ENCODE measurements around the gene POU6F1.

POU6F1 gene

DNA sequence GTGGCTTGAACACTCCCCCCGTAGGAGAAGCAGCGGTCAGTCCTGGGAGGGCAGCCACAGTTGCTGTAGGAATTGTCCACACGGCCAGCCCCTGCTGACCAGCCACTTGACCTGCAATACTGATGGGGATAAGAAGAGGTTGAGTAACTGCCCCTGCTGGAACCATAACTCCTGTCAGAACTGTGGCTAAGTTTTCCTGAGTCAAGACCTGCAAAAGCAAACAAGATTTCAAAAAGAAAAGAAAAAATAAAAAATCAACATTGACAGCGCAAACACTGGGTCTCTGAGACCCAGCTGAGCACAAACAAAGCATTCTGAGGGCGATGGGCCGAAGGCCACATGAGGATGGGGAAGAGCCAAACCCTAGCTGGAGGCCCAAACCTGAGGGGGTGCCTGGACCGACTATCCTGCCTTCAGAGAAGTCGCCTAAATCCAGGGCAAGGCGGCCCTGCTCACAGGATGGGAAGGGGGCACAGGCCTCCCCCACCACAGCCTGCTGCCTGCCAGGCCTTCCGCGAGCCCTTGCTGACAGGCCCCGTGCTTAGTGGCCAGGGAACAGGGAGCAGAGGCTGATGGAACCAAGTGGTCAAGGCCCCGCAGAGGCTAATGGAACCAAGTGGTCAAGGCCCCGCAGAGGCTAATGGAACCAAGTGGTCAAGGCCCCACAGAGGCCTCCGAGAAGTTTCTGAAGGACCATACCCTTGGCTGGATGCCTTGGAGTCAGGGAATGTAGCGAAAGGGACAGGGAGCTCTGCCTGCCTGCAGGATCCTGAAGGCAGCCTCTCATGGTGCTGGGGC, 19.1 kb downstream of the POU6F1 start:
- no peak for TF ChIP-seq CTCF (IDR thresholded peaks at IDR 0.05; ENCODE audit: low read length, missing control alignments)
- DNase-seq (ENCODE audit: low read depth) = no peak
- no peak overlapping the region for H3K4me3 ChIP-seq (replicated peaks; ENCODE audit: low read depth, low read length)

DNA sequence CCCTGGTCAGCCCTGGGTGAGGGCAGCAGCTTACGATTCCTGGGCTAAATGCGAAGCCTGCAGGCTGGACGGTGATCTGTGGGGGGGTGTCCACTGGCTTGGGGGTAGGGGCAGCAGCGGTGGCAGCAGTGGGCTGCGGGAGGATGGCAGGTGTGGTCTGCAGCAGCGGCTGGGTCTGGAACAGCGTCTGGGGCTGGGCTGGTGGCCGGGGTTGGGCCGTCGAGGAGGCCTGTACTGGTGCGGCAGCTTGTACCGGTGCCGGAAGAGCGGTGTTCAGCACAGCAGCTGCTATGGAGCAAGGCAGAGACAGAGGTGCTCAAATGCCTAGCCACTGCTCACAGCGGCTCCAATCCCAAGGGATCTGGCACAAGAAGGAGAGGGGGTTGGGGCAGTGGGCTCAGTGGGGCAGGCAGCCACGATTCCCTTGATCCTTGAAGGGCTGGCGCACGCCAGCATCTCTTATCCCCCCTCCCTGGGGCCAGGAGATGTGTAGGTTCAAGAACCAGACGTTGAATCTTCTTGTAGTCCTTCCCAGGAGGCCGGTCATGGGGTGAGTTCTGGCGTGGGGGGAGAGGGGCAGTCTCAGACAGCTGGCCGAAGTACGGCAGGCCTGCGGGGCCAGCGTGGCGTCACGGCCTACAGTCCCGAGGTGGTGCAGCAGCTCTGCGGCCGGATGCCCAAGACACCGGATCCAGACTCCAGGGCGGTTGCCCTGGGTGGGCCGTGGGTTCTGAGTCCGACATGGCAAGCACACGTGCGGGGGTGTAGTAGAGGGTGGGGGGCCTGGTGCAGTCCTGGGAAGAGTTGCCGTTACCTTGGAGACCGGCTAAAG, 19.9 kb downstream of the POU6F1 start:
- H3K4me3 ChIP-seq (replicated peaks; ENCODE audit: low read depth, low read length) = no peak overlapping the region
- no peak for DNase-seq (ENCODE audit: low read depth)
- TF ChIP-seq CTCF (IDR thresholded peaks at IDR 0.05; ENCODE audit: low read length, missing control alignments) = no peak

- H3K4me3 ChIP-seq (replicated peaks; ENCODE audit: low read depth, low read length) = no peak overlapping the region
- no peak for TF ChIP-seq CTCF (IDR thresholded peaks at IDR 0.05; ENCODE audit: low read length, missing control alignments)
- DNase-seq (ENCODE audit: low read depth) = no peak
Observed at GRCh38 chr12:51196547-51196946, 21.3 kb downstream of the POU6F1 start.

DNA sequence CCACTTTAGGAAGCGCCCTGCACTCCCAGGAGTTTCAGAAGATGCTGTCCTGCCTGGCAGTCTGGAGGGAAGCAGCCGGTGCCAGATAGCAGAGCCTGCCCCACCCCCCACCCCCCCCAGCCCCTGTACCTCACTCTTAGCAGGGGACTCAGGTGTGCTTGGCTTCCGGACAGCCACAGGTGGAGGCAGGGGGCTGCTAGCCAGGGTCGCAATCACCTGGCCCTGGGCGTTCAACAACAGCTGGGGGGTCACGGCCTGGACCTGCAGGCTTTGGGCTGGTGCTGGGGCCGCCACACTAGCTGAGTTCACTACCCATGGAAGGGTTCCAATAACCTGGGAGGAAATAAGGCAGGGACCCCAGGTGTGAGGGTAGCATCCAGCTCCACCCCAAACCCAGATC, 22.0 kb downstream of the POU6F1 start:
- no peak for TF ChIP-seq CTCF (IDR thresholded peaks at IDR 0.05; ENCODE audit: low read length, missing control alignments)
- H3K4me3 ChIP-seq (replicated peaks; ENCODE audit: low read depth, low read length) = no peak overlapping the region
- DNase-seq (ENCODE audit: low read depth) = no peak

DNA sequence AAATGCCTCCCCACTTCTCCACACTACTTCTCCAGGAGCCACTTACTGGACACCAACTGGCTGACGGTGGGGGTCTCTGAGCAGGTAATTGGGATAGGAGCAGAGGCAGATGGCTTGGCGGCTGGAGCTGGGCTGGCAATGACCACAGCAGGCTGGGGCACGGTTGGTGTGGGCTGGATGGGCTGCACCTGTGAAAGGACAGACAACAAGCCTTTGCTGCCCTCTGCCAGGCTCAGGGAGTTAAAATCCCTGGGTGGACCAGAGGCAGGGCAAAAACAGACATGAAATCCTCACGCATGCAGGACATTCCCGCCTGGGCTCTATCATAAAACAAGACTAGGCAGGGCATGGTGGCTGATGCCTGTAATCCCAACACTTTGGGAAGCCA, 25.6 kb downstream of the POU6F1 start:
- TF ChIP-seq CTCF (IDR thresholded peaks at IDR 0.05; ENCODE audit: low read length, missing control alignments) = no peak
- H3K4me3 ChIP-seq (replicated peaks; ENCODE audit: low read depth, low read length) = no peak overlapping the region
- DNase-seq (ENCODE audit: low read depth) = no peak

DNA sequence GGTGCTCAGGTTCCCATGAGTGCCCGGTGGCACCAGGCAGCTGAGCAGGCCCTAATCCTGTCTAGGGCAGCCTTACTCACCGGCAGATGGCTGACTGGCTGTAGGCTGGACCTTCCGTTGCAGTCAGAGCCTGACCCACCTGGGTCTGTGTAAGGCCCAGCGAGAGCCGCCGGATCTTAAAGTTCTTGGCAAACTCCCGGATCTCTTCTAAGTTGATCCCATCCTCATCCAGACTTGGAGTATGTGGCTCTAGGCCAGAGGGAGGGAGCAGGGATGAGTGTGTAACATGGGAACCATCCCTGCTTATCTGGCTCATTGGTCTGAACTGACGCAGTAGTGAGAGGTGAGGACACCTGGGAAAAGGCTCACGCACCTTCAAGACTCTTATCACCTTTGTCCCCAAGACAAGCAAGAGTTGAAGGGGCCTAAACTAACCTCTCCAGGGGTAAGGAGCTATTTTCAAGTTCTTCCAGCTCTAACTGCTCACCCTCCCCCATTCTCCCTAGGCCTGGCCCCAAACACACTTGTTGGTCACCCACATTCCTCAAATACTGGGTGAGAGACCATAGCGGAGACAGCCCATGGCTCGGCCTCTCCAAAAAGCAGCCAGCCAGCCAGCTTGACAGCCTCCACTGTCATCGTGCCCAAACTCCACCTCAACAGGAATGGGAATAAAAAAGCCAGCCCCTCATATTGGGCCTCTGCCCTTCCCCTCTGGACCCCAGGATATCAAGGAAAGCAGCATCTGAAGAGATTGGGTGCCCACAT, 26.2 kb downstream of the POU6F1 start:
- no peak for TF ChIP-seq CTCF (IDR thresholded peaks at IDR 0.05; ENCODE audit: low read length, missing control alignments)
- DNase-seq (ENCODE audit: low read depth) = no peak
- no peak overlapping the region for H3K4me3 ChIP-seq (replicated peaks; ENCODE audit: low read depth, low read length)

All from fibroblast of pulmonary artery (primary cell).